ENCODE measurements around the gene STK32B.
"Not testable (repeated sequence)": the region's sequence is repeated elsewhere in the genome, so short reads cannot be mapped to it uniquely, and the experiment has no call there.

STK32B gene

DNA sequence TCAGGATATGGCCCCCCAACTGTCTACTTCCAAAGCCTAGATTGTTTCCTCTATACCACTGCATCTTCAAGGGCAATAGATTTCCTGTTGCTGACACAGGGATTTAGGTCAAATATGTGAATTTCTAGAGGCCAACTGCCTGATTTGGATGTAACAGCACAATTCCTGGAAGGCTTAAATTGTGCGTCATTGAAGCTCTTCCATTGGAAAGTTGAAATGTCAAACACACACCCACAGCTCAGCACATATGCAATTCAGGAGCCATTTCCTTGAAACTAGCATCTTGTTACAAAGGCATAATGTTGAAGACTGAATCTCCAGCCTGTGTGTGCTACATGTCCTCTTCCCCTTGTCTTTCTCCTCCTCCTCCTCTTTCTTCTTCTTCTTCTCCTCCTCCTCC is 158.6 kb downstream of the STK32B start:
- ATAC-seq (no peak), DNase-seq (no peak)

DNA sequence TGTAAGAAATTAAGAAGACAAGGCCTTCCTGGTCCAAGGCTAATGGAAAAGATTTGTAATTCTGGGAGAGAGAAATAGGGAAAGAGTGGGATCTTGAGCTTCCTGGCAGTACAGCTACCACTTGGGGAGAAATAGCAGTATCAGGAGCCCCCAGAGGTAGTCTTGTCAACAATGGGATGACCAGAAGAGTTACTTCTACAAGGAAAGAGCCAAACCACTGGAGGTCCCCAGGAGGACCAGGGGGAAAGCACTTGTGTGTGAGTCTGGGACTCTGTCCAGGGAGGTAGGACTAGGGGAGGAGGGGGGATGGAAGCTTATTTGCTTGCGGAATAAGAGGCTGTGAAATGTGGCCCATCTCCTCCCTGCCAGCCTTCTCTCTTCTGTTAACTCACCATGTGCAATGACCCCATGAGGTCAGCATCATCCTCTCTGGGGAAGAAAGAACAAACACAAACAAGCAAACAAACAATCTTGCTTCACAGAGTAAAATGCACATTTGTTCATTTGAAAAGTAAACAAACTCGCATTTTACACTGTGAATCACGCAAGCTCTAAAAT is 160.1 kb downstream of the STK32B start:
- ATAC-seq (no peak), DNase-seq (no peak)

DNA sequence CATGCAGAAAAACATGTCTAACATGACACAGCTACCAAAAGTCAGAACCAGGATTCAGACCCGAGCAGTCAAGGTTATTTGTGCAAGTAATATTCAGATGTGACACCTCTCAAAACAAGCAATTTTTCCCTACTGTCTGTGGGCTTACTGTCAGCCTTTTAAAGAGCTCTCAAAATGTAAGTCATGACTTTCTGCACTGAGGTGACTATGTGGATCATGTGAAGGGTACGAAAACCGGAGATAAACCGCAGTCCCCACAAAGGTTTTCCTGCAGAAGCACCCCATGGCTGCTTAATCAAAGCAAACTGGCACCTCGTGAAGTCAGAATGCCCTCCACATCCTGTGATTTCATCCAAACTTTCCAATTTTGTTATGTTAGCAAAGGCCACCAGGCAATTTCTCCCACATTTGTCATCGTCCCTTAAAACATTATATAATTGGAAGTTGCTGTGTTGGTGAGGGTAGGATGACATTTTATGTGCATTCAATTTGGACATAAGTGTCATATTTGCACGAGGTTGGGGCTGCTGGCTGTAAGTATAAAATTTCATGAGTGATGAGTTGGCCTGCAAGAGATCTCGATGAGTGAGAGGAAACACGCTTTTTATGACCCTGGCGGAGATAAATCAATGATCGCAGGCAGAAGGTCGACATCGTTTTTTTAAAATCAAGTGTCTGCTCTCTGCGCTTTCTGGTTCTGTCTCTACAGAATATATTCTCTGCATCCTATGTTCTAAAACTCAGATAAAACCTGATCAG is 161.2 kb downstream of the STK32B start:
- no peak for ATAC-seq
- no peak for DNase-seq

DNA sequence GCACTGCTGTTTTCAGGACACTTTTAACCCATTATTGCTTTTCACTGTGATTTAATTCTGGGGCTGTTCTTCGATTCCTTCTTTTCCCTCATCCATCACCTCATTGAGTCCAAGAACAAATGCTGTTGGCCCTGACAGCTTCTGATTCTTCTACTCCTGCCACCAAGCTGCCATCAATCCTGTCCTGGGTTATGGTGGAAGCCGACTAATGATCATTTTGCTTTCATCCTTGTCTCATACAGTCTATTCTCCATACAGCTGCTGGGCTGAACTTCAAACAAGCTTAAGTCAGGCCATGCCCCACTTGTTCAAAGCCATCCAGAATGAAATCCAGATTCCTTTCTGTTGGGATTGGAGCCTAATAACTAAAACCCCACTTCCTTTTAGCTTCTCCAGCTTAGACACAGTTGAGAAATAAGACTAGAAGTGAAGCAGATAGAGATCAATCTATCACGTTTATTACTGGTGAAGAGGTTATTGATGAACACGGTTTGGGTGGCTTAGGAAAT is 161.9 kb downstream of the STK32B start:
- no peak for ATAC-seq
- DNase-seq, result no peak

DNA sequence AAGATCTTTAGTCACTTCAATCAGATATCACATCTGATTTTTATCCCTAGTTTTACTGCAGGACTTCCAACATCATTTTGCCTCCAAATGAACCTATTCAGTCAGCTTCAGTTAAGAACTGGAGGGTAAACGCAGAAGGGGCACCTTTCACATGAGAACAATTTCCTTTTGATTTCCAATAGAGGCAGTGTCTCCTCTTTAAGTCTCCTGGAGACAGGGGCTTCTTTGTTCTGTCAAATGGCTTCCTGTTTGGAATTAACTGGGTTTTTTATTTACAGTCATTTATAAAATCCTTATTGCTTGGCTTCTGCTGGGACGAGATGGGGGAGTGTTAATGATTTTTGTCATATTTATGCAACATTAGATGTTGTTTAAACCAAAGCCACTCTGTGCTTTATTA is 164.0 kb downstream of the STK32B start:
- DNase-seq (no peak), ATAC-seq (no peak)

DNA sequence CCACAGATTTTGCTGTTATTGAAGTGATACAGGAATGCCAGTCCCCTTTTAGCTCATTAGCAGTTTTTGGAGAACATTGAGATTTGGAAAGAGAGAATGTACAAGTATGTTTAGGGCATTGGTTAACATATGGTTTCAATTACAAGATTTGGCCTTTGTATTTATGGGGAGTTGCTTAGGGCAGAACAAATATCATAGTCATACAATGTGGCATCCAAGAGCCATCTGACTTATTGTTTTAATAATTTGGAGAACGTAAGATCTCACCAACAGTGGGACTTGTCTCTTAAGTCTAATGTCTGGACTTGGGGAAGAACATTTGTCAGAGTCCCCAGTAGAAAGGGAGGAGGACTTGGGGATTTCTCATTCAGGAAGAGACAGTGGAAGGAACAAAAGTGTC is 166.1 kb downstream of the STK32B start:
- ATAC-seq (no peak), DNase-seq (no peak)

DNA sequence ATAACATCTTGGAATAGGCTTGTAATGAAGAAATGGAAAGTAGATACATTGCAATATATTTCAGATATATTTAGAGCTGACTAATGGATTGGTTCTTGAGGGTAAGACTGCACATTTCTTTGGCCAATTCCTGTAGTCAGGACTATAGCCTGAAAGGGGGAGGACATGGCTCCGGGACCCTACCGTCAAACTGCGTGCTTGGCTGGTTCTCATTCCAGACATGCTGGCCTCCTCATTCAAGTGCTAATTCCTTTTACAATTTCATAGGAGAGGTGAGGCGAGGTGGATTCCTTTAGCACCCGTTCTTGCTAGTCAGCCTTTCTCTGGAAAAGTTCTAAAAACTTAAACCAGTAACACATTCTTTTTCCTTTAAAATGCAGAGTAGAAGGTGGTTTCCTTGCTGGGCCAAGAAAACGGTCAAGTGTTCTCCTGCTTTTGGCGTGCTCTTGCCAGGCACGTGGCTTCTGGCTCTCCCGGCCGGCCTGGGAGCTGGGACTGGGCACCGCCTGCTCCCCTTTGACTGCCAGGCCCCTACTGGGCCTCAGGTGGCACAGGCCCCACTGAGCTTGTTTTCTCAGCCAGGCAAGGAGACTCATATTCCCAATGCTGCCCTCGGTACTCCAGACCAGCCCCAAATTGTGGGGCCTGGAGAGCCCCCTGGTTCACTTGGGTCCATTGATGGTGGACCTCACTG is 167.2 kb downstream of the STK32B start:
- ATAC-seq, result no peak
- no peak for DNase-seq

DNA sequence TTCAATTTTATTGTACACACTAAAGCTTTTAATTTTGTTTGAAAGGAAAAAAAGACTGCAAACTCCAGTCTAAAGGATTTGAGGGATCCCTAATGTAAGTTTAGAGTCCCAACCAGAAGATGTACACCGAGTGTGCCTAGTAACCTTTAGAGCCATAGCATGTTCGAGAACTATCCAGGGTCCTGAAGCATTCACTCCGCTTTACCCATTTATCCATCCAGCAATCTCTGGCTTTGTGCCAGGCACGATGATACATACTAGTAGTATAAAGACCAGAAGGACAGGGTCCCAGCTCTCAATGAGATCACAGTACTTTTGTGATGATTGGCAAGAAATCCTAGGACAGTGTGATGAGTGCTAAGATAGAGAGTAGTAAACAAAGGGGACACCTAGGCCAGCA is 168.7 kb downstream of the STK32B start:
- no peak for DNase-seq
- ATAC-seq, result no peak

DNA sequence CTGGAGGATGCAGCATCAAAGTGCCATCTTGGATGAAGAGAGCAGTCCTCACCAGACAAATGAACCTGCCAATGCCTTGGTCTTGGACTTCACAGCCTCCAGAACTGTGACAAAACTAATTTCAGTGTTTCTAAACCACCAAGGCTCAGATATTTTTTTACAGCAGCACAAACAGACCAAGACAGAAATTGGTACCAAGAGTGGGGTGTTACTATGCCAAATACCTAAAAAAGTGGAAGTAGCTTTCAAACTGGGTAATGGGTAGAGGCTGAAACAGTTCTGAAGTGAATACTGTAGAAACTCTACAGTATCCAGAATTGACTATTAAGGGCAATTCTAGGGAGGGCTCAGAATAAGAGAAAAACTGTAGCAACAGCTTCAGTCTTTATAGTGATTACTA is 170.8 kb downstream of the STK32B start:
- ATAC-seq, result no peak
- no peak for DNase-seq

DNA sequence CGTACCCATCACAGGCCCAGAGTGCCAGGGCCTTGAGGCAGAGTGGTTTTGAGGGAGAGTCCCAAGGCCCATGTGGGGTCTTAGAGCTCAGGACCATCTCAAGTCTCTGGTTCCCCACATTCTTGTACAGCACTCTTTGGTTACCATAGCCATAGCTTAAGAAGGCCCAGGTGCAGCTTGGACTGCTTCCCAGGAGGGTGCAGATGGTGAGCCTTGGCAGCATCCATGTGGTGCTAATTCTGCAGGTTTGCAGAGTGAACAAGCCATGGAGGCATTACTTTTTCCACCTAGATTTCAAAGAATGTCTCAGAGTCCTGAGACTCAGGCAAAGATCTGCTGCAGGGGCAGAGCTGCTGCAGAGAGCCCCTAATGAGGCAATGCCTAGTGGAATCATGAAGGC is 171.7 kb downstream of the STK32B start:
- DNase-seq (no peak), ATAC-seq (no peak)

DNA sequence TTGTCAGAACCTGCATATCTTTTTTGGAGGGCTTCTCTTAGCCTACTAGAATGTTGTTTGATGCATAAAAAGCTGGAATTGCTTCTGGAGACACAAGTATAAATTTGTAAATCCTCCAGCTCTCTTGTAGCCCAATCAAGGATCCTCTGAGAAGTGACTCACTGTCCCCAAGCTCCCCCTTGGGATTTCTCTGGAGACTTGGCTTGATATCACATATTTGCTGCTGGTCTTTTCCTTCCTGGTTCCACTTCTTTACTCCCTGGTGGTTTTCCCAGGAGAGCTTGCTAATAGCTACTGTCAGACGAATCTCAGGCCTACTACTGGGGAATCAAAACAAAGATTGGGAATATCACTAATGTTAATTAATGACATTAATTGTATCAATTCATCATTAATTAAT is 173.1 kb downstream of the STK32B start:
- DNase-seq (no peak), ATAC-seq (no peak)

DNA sequence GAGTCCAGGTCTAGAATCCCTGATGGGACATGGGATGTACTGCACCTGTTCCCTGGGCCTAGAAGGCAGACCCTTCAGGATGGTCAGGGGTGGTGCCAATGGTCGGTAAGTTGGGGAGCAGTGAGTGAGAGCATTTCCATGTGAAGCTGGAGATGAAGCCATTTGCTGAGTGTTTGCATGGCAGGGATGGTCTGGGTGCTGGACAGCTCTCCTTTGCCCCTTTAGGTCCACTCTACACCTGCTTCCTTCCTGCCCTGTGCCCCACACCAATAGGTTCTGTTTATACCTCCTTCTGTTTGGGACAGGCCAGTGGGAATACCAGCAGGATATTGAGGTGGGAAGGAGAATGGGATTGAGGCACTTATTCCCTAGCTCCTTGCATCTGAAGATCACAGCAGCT is 181.3 kb downstream of the STK32B start:
- no peak for ATAC-seq
- DNase-seq, result no peak

DNA sequence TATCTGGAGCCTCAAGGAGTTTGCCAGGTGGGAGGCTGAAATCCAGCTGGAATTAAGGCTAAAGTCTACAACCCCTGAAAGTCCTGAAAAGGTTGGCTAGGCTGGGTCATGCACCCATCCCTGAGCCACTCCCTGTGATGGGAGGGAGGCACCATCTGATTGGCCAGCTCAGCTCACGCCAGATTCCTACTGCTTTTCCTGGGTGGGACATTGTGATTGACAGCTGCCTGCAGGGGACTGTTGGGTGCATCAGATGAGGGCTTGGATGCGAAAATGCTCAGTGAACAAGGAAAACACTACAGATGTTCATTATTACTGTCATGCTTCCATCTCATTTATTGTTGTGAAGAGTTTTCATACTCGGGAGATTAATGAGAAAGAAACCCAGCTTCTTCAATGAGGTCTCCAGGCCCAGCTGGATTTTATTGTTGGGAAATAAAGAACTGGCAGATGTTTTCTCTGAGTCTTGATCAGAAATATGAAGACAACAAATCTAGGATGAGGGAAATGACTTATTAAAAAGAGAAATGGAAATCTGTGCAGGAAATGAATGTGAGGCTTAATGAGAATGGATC is 185.9 kb downstream of the STK32B start:
- no peak for DNase-seq
- ATAC-seq, result no peak

DNA sequence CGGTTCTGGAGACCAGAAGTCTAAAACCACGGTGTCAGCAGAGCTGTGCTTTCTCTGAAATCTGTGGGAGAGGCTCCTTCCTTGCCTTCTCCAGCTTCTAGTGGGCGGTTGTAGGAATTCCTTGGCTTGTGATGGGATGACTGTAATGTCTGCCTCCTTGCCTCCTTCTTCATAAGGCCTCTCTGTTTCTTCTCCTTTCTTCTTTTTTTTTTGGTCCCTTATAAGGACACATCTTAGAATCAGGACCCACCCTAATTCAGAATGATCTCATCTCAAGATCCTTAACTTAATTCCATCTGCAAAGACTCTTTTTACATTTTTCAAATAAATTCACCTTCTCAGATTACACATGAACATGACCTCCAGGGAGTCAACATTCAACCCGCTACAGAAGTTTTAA is 186.9 kb downstream of the STK32B start:
- ATAC-seq, result no peak
- no peak for DNase-seq

DNA sequence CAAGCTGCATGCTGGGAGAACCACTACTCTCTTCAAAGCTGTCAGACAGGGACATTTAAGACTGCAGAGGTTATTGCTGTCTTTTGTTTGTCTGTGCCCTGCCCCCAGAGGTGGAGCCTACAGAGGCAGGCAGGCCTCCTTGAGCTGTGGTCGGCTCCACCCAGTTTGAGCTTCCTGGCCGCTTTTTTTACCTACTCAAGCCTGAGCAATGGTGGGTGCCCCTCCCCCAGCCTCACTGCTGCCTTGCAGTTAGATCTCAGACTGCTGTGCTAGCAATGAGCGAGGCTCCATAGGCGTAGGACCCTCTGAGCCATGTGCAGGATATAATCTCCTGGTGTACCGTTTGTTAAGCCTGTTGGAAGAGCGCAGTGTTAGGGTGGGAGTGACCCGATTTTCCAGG is 195.8 kb downstream of the STK32B start:
- not testable (repeated sequence) for DNase-seq, ATAC-seq

DNA sequence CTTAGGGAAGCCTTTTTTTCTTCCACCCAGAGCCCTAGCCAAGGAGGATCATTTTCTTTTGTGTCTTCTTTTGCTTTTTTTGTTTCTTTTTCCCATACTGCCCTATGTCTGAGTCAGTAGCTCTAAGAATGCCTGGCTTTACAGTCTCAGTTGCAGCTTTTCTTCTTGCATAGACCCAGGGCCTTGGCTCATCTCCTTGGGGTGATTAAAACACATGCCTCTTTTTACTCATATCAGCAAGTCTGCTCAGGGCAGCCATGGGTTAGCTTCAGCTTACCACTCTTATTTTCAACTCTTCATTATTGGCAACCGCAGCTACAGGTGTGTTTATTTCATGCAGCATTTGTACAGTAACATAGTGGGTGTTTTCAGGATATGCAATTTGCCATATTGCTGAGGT is 196.5 kb downstream of the STK32B start:
- ATAC-seq (no peak), DNase-seq (no peak)

DNA sequence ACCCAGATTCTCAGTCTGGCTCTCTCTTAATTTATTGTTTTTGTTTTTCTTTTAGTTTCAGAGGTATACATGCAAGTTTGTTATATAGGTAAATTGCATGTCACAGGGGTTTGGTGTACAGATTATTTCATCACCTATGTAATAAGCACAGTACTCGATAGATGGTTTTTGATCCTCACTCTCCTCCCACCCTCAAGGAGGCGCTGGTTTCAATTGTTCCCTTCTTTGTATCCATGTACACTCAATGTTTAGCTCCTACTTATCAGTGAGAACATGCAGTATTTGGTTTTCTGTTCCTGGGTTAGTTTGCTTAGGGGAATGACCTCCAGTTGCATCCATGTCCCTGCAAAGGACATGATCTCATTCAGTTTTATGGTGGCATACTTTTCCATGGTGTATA is 198.4 kb downstream of the STK32B start:
- no peak for DNase-seq
- no peak for ATAC-seq

DNA sequence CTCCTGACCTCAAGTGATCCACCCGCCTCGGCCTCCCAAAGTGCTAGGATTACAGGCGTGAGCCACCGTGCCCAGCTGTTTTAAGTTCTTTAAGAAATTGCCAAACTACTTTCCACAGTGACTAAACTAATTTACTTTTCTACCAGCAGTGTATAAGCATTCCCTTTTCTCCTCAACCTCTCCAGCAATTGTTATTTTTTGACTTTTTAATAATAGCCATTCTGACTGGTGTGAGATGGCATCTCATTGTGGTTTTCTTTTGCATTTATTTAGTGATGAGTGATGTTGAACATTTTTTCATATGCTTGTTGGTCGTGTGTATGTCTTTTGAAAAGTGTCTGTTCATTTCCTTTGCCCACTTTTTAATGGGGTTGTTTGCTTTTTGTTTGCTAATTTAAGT is 199.3 kb downstream of the STK32B start:
- DNase-seq, ATAC-seq: not testable (repeated sequence)

DNA sequence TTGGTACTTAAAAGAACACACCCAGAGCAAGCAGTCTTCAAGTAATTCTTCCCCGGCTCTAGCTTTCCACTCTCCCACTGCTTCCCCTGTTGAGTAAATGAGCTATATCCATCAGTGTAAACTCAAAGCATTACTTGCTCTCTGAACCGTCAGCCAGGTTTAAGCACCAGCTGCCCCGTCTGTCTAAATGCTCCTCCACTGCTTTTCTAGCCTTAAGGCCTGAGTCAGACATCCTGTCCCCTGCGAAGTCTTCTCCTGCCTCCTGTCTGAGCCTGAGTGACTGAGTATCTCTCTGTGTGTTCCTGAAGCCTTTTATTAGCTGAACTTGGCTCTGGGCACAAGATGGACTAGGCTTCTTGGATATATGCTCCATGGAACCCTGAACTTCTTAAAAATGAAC is 205.1 kb downstream of the STK32B start:
- DNase-seq (no peak), ATAC-seq (no peak)

DNA sequence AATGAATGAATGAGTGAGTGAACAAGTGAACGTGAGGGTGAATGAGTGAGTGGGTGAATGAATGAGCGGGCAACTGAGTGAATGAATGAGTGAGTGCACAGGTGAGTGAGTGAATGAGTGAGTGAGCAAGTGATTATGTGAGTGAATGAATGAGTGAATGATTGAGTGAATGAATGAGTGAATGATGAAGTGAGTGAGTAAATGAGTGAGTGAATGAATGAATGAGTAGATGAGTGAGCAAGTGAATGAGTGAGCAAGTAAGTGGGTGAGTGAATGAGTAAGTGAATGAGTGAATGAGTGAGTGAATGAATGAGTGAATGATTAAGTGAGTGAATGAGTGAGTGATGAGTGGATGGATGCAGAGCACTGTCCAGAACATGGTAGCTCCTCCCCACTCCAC is 205.8 kb downstream of the STK32B start:
- DNase-seq (no peak), ATAC-seq (no peak)

DNA sequence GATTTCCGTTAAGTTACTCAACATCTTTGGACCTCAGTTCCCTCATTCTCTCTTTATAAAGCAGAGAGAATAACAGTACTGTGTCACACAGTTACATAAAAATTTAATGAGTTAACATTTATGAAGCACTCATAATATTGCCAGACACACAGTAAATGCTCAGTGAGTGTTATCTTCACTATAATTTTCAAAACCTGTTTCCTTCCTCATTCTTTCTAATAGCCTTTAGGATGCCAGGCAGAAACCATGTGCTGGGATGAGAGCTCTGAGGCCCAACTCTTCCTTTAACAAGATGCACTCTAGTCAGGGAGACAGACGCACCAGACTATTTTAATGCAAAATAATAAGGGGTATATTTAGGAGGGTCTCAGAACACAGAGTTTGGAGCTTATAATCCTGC is 208.2 kb downstream of the STK32B start:
- DNase-seq, result no peak
- no peak for ATAC-seq

DNA sequence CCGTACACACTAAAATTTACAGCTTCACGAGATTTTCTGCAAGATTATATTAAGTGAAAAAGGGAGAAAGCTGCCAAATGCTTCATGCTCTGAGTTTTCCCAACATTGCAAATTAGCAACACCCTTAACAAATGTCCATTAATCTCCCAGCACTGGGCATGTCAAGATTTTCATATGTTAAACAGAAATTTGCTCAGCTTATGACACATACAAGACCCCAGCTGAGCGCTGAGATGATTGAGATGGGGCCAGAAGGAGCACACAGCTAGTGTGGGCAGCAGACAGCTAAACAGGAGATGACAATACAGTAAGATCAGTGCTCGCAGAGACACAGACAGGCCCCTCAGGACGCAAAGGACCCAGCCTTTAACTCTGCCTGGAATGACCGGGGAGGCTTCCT is 208.8 kb downstream of the STK32B start:
- no peak for ATAC-seq

DNA sequence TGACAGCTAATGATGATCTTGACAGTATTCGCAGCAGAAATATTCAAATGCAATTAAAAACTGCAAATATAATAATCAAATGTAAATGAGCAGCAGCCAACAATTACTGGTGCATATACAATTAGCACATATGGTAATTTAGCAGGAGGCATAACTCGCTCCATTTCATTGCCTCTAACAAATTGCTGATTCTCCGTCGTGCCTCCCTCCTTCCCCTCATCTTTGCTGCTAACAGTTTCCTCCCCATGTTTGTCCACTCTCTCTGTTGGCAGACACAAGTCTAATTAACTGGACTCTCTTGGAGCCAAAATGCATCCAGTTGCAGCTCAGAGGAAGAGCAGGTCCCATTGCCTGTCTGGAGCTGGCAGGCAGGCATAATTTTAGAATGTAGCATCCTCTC is 210.6 kb downstream of the STK32B start:
- ATAC-seq, result no peak

More for the DNA sequence above, 208.8 kb downstream of the STK32B start:
- no peak for DNase-seq

More for the DNA sequence above, 210.6 kb downstream of the STK32B start:
- no peak for DNase-seq
